TTC549 (cell line): ENCODE measurements around the gene LSM12.
A peak's percentile ranks its signal among the peaks of the same experiment; 100 is the strongest.

Experiments used
- FAIRE-seq: peaks from 2 replicates; lab custom pipeline; 2012; peaks lifted over from hg19 to GRCh38; lab: Jason Lieb, UNC

Gene LSM12

DNA sequence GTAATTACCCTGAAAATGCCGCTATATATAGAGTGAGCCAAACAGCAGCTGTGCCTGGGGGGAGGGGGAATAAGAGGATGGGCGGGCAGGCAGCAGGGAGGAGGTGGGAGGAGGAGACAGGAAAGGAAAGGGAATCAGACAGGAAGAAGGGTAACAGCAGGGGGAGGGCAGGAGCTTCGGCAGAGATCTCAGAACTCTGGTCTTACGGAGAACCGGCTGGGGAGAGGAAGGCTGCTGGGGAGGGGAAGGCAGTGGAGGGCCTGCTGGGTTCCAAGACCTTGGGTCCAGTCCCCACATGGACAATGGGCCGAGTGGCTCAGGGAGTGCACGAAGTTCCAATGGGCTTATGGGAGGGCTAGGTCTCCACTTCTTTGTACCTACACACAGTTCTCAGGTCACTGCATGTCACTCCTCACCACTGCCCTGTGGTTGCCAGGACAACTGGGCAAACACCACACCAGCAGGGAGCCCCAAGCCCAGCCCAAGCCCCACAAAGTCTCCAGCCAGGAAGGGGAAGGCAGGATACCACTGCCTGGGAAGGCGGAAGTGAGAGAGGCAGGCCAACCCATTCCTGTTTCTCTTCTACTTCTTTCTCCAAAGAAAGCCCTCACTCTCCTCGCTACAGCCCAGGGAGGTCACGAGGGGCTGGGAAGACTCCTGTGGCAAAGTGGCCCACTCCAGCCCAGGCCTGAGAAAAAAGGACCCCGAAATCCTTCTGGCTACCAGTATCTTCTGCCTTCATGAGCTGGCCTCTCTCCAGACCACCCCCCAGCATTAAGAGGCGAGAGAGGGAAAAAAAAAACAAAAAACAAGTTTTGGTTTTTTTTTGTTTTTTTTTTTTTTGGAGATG, 29.4 kb upstream of the LSM12 start:
- peak; percentile 68 for FAIRE-seq

DNA sequence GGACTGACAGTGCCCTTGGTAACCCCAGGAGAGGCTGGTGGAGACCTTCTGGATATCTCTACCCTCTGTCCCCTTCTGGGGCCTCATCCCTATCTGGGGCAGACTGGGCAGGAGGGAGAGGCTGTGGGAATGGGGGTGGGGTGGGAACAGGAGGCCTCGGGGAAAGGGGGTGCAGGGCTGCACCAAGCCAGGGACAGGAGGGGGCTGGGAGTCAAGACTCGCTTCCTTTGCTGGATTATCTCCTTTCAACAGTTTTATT, 28.8 kb upstream of the LSM12 start:
- no peak for FAIRE-seq

DNA sequence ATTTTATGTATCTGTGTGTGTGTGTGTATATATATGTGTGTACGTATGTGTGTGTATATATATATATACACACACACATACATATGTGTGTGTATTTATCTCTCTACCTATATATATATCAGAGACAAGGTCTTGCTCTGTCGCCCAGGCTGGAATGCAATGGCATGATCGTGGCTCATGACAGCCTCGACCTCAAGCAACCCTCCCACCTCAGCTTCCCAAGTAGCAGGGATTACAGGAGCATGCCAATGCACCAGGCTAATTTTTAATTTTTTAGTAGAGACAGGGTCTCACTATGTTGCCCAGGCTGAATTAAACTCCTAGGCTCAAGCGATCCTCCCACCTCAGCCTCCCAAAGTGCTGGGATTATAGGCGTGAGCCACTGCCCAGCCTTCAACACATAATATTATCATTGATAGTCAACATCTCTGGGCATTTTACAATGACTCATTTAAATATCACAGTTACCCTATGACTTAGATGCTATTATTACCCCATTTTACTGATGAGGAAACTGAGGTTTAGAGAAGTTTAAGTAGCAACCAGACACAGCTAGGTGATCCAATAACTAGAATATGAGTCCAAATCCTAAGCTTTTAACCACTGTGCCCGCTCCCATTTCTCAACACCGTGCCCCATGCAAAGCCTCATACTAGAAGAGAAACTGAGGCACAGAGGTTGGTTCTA, 28.4 kb upstream of the LSM12 start:
- FAIRE-seq, result no peak

DNA sequence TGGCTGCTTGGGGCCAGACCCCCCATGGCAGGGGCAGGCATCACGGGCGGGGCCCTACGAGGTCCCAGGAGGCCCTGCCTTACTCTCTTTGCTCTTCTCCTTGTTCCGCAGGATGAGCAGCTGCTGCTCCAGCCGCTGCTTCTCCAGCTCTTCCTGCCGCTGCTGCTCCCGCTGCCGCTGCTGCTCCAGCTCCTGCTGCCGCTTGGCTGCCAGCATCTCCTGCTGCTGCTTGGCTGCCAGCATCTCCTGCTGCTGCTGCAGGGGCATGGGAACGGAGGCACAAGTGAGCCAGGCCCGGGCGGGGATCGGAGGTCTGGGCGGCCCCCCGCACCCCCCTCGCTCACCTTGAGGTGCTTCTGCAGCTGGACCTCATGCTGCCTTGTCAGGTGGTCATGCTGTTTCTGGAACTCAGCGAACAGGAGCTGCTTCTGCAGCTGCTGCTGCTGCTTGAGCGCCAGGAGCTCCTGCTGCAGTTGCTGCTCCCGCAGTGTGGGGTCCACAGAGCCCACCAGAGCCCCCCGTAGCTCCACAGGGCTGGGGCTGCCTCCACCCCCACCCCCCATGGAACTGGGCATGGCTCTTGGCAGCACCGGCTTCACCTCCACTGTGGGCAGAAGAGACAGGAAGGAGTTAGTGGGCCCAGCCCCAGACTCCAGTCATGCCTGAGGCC, 26.9 kb upstream of the LSM12 start:
- no peak for FAIRE-seq

- no peak for FAIRE-seq
These were observed 25.6 kb upstream of the LSM12 start for GRCh38 chr17:44092051-44092450.

DNA sequence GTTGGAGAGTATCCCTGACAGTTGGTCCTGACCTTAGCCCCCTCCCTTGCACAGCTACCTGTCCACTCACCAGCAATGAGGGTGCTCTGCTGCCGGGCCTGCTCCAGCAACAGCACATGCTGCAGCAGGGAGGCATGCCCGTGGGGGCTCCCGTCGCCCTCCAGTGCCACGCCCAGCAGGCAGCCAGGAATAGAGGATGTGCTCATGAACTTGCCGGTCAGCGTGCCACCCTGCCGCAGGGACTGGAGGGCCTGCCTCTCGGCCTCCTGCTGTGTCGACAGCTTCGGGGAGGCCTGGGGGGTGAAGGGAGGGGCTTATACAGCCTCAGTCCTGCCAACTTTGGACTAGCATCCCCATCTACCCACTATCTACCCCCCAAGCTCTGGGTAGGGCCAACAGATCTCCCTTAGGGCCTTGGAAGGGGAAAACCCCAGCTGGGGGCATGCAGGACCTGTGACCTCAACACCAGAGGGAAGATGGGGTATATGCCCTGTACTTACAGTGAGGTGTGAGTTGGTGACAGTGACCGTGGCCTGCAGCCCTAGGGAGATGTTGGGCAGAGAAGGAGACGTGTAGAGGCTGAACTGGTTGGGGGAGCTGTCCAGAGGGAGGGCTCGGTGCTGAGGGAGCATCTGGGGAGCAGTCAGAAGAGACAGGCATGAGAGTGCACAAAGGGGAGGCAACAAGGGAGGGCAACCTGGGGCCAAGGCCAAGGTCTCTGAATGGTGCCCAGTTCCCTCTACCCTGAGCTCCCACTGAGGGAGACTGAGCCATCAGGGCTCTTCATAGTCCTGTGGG, 24.9 kb upstream of the LSM12 start:
- no peak for FAIRE-seq

GRCh38 chr17:44088254-44088653, 21.8 kb upstream of the LSM12 start:
- FAIRE-seq, result no peak

GRCh38 chr17:44087319-44087718, 20.8 kb upstream of the LSM12 start:
- FAIRE-seq, result no peak

GRCh38 chr17:44086364-44087311, 20.2 kb upstream of the LSM12 start:
- FAIRE-seq, result no peak

- no peak for FAIRE-seq
These were observed 19.4 kb upstream of the LSM12 start for GRCh38 chr17:44085908-44086307.

DNA sequence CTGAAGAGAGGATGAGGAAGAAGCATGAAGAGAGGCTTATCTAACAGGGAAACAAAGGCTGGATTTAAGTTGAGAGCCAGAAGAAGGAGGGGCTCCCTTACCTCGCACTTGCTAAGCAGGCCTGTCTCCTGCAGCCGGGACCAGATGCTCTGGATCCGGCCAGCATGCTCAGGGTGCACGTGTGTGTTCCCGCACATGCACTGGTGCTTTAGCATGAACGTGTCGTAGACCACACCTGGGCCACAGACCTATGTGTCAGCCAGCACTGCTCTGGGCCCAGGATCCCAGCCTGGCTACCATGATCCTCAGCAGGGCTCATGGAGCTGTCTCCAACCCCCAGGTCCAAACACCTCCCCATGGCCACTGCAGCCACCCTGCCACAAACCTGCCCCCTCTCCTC, 18.4 kb upstream of the LSM12 start:
- no peak for FAIRE-seq

DNA sequence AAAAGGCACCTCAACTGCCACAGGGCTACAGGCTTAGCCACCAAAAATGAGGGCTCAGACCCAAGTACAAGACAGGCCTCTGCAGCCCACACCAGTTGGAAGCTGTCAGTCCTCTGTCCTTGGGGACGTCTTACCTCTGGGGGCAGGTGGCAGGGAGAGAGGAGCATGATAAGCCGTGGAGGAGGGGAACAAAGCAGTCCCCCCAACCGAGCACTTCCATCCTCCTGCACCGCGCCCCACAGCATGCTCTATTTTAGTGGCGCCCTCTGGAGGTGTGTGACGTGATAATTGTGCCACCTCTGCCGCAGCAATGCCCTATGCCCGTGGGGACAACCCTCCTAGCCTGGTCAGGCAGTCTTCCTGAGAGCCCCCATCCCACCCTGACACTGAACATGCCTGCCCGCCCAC, 17.7 kb upstream of the LSM12 start:
- no peak for FAIRE-seq

GRCh38 chr17:44083250-44083849, 16.9 kb upstream of the LSM12 start:
- no peak for FAIRE-seq

- FAIRE-seq, result no peak
These were observed 15.9 kb upstream of the LSM12 start for GRCh38 chr17:44082256-44082927.

DNA sequence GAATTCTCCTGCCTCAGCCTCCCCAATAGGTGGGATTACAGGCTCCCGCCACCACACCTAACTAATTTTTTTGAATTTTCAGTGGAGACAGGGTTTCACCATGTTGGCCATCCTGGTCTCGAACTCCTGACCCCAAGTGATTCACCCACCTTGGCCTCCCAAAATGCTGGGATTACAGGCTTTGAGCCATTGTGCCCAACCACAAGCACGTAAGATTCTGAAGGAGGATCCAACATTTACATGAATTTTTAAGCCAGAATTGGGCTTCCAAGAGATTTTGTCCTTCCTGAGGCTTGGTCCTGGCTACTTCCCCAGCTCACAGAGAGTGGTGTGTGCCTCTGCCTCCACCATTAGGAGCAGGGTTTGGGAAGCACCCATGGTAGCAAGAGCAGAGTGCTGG, 15.2 kb upstream of the LSM12 start:
- FAIRE-seq, result no peak

GRCh38 chr17:44079877-44080821, 13.7 kb upstream of the LSM12 start:
- FAIRE-seq, result no peak

DNA sequence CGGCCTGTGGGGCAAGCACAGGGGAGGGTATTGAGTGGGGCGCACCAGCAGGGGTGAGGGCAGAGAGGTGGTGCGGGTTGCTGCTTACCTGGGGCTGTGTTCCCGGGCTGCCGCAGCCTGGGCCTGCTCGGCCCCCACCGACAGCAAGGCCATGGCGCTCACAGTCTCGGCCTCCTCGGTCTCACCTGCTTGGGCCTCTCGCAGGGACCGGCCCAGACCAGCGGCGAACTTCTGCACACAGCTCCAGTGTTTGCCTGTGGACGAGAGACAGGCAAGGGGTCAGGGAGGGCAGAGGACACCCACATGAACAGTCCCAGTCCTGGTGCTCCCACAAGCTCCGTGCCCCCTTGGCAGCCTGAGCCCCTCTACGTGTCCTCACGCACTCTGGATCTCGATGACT, 11.9 kb upstream of the LSM12 start:
- no peak for FAIRE-seq

GRCh38 chr17:44077595-44077909, 11.1 kb upstream of the LSM12 start:
- no peak for FAIRE-seq

DNA sequence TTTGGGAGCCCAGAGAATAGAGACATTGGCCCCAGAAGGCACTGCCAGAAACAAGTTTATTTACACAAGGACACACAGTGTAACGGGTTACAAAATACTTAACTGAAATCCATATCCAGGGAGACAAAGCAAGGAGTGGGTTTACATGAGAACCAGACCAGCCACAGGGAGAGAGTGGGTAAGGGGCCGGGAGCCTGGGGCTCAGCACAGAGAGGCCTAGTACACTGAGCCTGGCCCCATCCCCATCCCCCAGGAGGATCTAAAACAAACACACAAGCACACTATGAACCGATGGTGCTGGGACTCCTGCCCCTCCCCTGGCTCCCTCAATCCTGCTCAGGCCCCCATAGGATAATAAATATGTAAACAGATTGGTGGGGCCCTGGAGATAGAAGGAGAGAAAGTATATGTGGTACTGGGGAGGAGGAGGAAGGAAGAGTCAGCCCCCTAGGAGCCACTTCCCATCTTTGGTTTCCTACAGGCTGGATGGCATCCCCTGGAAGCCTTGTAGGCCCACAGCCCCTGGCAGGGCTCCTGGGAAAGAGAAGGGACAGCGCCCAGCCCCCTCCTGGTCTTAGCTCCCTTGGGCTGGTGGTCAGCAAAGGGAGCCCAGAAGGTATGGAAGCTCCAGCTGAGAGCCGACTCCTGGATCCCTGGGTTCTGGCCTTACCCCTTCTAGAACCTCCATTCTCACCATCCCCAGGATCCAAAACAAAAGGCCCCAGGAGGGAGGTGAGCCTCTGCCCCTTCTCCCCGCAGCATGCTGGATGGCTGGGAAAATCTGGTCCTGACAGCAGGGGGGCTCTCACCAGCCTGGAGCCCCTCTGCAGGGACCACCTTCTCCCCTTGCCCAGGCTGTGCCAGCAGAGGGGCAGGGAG, 10.5 kb upstream of the LSM12 start:
- FAIRE-seq, result no peak
